Panc1 (cell line): ENCODE data around the gene WDFY1. TPM values are rescaled to one million over a fixed set of nuclear protein-coding genes. Genes with fewer than 3 reads are reported as not detected.

ENCODE experiments used
- ATAC-seq: fragments of 200-7000 bp; cut with Tn5 transposase; 2 replicates; pipeline ENCODE4 v1.9.1; 2020; ENCODE audit warnings: mild to moderate bottlenecking, moderate library complexity
- BruUV-seq: library from RNA; stranded (reverse); fragments of 400-500 nt; replicated peaks from 2 replicates; lab custom pipeline; 2021; lab: Mats Ljungman, UMichigan
- CTCF ChIA-PET: fragments of 300-600 bp; sonication (Branson Sonifier 250); formaldehyde crosslinking; loops from one replicate; lab custom pipeline; 2022; ENCODE audit warnings: antibody characterized with exemption; lab: Charles Lee
- POLR2A ChIA-PET: fragments of 300-600 bp; sonication (Branson Sonifier 250); formaldehyde crosslinking; loops from one replicate; lab custom pipeline; 2022; ENCODE audit warnings: antibody characterized with exemption; lab: Charles Lee
- DNase-seq: peaks from one replicate; pipeline ENCODE4 v3.0.0-alpha.2; 2010; ENCODE audit warnings: low read depth, low spot score
- H3K27ac ChIP-seq: 2 replicates; pipeline ENCODE4 v1.5.1; 2011; ENCODE audit warnings: mild to moderate bottlenecking, low read length, inconsistent platforms
- H3K27me3 ChIP-seq: fragments of 200-500 bp; sonication (Bioruptor generic); 2 replicates; pipeline ENCODE4 v1.6.0; 2014; ENCODE audit warnings: low read length, inconsistent platforms; ENCODE audit not compliant: control insufficient read depth, insufficient read depth
- H3K36me3 ChIP-seq: fragments of 200-500 bp; sonication (Bioruptor generic); 2 replicates; pipeline ENCODE4 v1.5.1; 2014; ENCODE audit warnings: inconsistent platforms, mild to moderate bottlenecking, low read length, moderate library complexity; ENCODE audit not compliant: control insufficient read depth, insufficient read depth
- H3K4me1 ChIP-seq: 2 replicates; pipeline ENCODE4 v1.5.1; 2011; ENCODE audit warnings: inconsistent platforms, mild to moderate bottlenecking, low read length, moderate library complexity; ENCODE audit not compliant: control insufficient read depth, insufficient read depth
- H3K4me3 ChIP-seq, 2 experiments: 2 replicates each; pipeline ENCODE4 v1.5.1; 2011 to 2012; ENCODE audit warnings: low read depth in 2 of 2, low read length in 2 of 2, mild to moderate bottlenecking in 2 of 2, inconsistent platforms in 1 of 2, moderate library complexity in 1 of 2
- H3K9me3 ChIP-seq: fragments of 200-500 bp; sonication (Bioruptor generic); 2 replicates; pipeline ENCODE4 v1.5.1; 2014; ENCODE audit warnings: low read depth, mild to moderate bottlenecking, inconsistent platforms, low read length, moderate library complexity; ENCODE audit not compliant: control insufficient read depth, insufficient read depth
- CTCF ChIP-seq: fragments of 450-650 bp; IDR thresholded peaks from 2 replicates; pipeline ENCODE4 v1.5.1; 2017; ENCODE audit warnings: mild to moderate bottlenecking
- POLR2AphosphoS5 ChIP-seq: IDR thresholded peaks from 2 replicates; pipeline ENCODE4 v1.6.1; 2012; ENCODE audit warnings: mild to moderate bottlenecking, low read depth, low read length, moderate library complexity
- REST ChIP-seq, 2 experiments: IDR thresholded peaks; 2 replicates each; pipeline ENCODE4 v1.6.1; 2011 to 2012; ENCODE audit warnings: low read depth in 2 of 2, control low read depth in 1 of 2, low read length in 1 of 2, mild to moderate bottlenecking in 1 of 2, moderate library complexity in 1 of 2; ENCODE audit not compliant: insufficient read depth in 1 of 2
- SIN3A ChIP-seq: IDR thresholded peaks from 2 replicates; pipeline ENCODE4 v1.6.1; 2012; ENCODE audit warnings: low read depth, mild to moderate bottlenecking, low read length, moderate library complexity, borderline replicate concordance; ENCODE audit not compliant: insufficient read depth
- TCF7L2 ChIP-seq: IDR thresholded peaks from 2 replicates; pipeline ENCODE4 v1.6.1; 2011; ENCODE audit warnings: mild to moderate bottlenecking, low read depth, low read length, inconsistent platforms
- in situ Hi-C: cut with HindIII; loops from 2 replicates; pipeline ENCODE4 v1.10.0; 2016; ENCODE audit warnings: low sequenced_read_pairs, low pct_unique_long_range_greater_than_20kb
- intact Hi-C: fragments of 100-400 bp; cut with micrococcal nuclease; formaldehyde crosslinking; loops from one replicate; pipeline ENCODE4 v1.10.0; 2022; ENCODE audit not compliant: unreplicated experiment
- total RNA-seq: library from RNA; stranded (reverse); gene quantifications from one replicate; pipeline ENCODE4 v1.2.1, GENCODE V29; 2021; ENCODE audit not compliant: unreplicated experiment

Gene WDFY1
- total RNA-seq, 1 experiment from 2014 or later: 48.5 TPM

- in situ Hi-C loops (no loop called here), intact Hi-C loops (loop anchor here (10.0 kb wide), 2 partner anchors 388 to 668 kb away; no protein-coding TSS in a partner anchor)
- POLR2A ChIA-PET: no interaction called here
- H3K36me3 ChIP-seq: no peaks in the 10 kb centered on the region
- no peak overlapping the region for H3K4me3 ChIP-seq
- no peak overlapping the region for H3K27ac ChIP-seq
- H3K4me1 ChIP-seq: no peaks in the 10 kb centered on the region
- no peaks in the 10 kb centered on the region for H3K27me3 ChIP-seq
- no peaks in the 10 kb centered on the region for H3K9me3 ChIP-seq
- TF ChIP-seq REST (IDR thresholded peaks at IDR 0.05; ENCODE audit: insufficient read depth in 1 of 2, low read depth in 2 of 2, low read length in 1 of 2): no peak
- no peak for TF ChIP-seq TCF7L2
- no peak for TF ChIP-seq CTCF
- no peak for TF ChIP-seq SIN3A
- TF ChIP-seq POLR2AphosphoS5: no peak
- BruUV-seq: no TSS peak
- CTCF ChIA-PET: no interaction called here
- ATAC-seq (no peak), DNase-seq (no peak)
These were observed 31.6 kb upstream of the WDFY1 start for GRCh38 chr2:223976635-223977226.

GRCh38 chr2:223973606-223974005 lies 28.5 kb upstream of the WDFY1 start:
- DNase-seq (no peak), ATAC-seq (no peak)
- Histone ChIP-seq H3K36me3 (no peaks in the 10 kb centered on the region; the same call in 1 of the 2 replicates), H3K4me3 (no peak overlapping the region), H3K27me3 (no peaks in the 10 kb centered on the region), H3K9me3 (no peaks in the 10 kb centered on the region), H3K4me1 (no peaks in the 10 kb centered on the region), H3K27ac (no peak overlapping the region)
- in situ Hi-C loops: no loop called here
- intact Hi-C loops: loop anchor here (10.0 kb wide), 2 partner anchors 391 to 671 kb away; no protein-coding TSS in a partner anchor
- ChIA-PET POLR2A (no interaction called here), CTCF (no interaction called here)
- no TSS peak for BruUV-seq
- TF ChIP-seq POLR2AphosphoS5: no peak
- TF ChIP-seq TCF7L2: no peak
- no peak for TF ChIP-seq SIN3A
- no peak for TF ChIP-seq CTCF
- no peak for TF ChIP-seq REST (IDR thresholded peaks at IDR 0.05; ENCODE audit: insufficient read depth in 1 of 2, low read depth in 2 of 2, low read length in 1 of 2)
